ENCODE results near the gene HADH.
"Not testable (repeated sequence)": the region's sequence is repeated elsewhere in the genome, so short reads cannot be mapped to it uniquely, and the experiment has no call there.

Gene HADH

DNA sequence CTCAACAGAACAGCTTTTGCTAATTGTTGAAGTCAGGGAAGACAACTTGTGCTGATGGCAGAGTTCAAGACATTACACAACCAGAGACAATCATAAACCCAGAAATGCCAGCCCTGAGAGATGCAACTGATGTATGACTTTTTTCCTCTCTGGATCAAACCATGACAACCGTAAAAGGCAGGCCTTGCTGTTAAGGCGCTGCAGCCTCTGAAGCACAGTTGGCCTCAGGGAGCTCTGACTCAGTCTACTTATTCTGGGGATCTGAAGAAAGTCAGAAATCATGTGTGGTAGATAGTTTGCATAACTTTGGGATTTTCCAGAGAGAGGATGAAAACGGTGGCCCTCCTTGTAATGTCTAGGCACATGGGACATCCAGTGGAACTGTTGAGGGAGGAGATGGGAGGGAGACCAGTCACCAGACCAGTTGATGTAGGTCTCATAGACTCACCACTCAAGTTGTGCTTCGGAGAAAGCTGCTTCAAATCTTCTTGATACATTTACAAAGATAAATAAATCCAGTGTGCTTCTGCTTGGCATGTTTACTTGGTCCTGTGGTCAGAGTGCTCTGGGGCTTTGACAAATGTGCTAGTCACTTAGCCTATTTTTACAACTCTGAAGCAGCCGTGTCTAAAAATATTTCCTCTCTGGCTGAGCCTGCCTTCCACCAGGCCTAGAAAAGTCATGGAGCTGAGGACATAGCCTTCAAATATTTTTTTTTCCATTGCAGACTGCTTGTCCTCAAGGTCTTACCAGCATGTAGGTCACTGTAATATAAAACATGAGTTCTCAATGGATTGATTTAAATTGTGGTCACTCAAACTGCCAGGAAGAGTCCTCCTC, 7.5 kb downstream of the HADH start:
- no peak for DNase-seq

DNA sequence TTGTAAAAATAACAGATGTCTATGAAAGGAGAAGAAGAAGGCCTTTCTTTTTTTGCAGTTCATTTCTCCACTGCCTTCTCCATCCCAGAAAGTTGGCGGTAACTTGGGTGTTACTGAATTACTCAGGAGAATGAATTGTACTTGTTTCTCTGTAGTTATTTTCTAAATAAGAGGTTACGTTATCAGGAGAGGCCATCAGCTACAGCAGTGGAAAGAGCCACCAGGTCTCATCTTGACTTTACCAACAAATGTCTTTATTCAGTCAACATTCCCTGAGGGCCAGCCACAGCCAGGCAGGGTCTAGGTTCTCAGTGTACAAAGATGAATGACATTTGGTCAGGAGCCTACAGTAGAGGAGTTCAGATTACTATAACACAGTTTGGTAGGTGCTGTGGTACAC, 8.1 kb downstream of the HADH start:
- no peak for DNase-seq

DNA sequence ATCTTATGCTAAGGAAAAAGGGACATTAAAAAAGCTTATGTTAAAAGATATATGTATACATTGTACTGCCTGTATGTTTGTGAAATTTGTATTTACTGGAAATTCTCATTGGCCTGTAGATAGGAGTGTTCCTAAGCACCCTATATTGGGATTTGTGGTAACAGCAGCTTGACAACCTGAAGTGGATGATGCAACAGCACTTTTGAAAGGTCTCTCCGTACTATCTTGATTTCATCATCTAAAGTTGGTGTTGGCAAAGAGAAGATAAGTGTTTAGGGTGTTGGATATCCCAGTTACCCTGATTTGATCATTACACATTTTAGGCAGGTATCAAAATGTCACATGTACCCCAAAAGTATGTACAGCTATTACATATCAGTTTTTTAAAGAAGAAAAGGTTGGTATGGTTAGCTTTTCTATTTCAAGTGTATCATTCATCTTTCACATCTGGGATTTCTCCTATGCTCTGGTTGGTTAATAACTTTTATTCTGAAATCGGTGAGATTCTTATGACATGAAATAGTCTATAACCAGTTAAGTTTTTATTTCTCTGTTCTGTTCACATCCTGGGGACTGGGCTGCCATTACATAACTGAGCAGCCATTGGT, 10.3 kb downstream of the HADH start:
- DNase-seq: no peak

DNA sequence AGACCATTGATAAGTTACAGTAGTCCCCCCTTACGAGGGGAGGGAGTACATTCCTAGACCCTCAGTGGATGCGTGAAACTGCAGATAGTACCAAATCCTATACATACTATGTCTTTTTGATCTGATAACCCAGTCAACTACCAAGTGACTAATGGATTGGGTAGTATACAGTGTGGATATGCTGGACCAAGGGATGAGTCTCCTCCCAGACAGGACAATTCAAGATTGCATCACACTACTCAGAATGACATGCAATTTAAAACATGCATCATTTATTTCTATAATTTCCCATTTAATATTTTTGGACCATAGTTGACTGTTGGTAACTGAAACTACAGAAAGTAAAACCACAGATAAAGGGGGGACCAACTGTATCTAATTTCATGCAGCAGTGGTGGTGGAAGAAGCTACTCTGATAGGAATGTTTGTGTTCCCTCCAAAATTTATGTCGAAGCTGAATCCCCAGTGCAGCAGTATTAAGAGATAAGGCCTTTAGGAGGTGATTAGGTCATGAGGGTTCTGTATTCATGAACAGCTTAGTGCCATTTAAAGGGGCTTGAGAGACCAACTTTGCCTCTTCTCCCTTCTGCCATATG, 11.9 kb downstream of the HADH start:
- no peak for DNase-seq

DNA sequence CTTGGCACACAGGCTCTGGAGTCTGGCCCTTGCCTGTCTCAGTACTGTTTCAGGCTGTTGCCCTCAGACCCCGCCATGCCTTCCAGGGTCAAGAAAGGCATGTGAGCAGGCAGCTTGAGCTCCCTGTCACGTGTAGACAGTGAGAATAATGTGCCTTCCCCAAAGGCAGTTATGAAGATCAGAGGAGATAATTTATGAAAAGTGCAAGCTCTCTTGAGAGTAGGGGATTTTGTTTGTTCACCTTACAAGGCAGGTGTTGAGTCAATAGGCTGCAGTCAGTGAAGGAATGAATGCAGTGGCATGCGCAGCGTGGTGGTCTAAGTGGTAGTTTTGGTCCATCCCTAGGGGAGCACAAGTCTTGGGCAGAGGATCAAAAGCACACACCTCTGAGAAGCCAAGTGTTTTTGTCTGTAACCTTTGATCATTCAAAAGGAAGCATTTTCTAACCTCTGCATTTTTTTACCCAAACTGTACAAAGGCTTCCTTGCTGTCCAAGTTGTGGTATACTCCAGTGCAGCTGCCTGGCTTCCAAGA, 14.4 kb downstream of the HADH start:
- no peak for DNase-seq

DNA sequence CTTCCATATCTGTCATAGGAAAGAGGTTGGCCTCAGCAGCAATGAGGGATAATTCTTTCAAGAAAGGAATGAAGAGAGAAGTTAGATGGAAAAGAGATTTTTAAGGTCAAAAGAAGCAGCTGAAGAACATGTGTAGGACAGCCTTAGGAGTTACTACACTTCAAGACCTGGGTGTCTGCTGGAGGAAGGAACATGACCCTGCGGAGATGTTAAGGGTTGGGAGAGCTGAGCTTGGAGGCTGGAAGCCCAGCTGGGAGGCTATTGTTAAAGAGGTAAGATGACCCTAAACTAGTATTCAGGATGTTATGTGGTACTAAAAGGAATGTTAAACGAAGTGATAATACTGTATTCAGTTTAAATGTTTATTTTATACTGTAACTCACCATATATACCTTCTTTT, 15.0 kb downstream of the HADH start:
- DNase-seq: no peak

DNA sequence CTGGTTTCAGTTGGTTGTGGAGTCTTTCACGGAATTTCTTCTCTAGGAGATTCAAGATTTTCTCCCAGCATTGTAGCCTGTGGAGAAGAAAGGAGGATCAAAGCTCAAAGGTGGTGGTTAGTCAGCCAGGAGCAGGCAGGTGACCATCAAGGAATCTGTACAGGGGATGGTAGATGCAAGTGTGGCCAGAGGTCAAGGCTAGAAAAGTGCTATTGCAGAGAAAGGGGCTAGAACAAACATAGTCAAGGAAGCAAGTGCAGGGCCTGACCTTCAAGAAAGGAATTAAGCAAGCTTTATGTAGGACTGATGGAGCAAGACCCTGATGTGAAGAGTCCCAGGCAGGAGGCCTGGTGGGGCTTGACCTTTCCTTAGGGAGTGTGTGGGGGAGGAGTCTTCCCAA, 16.1 kb downstream of the HADH start:
- no peak for DNase-seq

DNA sequence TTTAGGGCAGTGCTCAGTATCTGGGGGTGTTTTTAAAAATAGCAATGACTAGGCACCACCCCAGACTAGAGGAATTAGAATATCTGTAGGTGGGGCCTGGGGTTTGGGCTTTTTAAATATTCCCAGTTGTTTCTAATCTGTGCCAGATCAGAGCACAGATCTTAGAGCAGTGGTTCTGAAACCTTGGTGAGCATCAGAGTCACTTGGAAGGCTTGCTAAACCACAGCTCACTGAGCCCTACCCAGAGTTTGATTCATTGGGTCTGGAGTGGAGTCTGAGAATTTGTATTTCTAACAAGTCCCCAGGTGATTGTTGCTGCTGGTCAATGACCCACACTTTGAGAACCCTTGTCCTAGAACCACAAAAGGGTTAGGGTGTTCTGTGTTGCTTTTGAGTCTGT, 16.7 kb downstream of the HADH start:
- no peak for DNase-seq

DNA sequence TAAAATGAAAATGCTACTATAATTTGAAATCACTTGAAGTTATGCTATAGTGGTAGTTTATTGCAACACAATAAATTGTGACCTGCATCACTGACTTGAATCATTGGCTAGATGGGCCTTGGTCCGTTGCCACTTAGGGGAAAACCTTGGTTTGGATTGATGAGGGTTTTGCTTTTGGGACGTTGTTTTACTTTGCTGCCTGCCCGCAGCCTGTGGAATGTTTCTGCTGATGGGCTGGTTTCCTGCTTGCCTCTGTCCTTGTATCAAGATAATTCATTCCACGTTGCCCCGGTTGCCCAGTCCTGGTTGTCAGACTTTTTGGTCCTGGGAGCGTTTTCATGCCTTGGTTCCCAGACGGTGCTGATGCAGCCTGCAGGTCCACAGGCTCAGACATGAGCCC, 18.3 kb downstream of the HADH start:
- DNase-seq: no peak

DNA sequence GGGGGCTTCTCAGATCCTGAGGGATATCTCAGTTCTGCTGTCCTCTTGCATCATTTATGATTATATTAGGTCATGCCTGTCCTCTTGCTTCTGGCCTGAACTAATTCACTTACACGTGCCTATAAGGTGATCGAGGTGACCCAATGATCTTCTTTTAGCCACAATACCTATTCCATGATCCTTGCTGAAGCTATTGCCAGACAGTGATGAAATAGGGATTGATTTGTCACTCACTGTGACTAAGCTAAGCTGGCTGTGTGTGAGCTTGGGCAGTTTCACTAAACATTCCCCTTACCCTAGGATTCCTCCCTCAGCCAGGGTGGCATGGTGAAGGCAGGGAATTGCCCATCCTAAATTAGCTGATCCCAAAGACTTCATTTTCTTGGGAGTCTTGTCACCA, 19.0 kb downstream of the HADH start:
- no peak for DNase-seq

DNA sequence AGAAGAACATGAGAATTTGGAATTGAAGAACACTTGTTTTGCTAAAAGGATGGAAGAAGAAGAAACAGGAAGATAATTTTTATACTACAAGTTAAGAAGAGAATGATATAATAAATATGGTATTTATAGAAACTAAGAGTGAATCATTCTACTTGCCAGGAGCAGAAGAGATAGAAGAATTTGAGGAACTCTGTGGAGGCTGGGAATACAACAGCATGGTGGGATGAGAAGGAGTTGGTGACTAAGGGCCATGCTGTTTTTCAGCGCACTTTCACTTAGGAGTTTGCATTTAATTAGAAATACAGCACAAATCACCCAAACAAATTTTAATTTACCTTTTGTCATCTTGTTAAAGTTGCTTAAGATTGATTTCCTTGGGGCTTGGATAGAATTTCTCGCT, 20.5 kb downstream of the HADH start:
- DNase-seq: no peak

DNA sequence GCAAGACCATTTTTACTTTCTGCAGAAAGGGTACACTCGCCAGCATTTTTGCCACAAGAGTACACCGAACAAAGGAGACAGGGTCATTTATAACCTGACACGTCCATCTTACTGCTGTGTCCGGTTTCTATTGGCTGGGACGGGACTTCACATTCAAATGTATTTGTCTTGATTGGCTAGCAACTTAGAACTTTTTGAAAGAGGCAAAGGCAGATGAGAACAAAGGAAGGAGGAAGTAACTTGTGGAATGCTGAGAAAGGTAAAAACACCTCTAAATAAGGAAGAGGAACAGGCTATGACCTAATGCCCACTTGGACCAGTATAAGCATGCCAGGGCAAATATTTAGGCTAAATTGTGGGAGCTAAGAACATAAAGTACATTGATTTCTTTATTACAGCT, 22.7 kb downstream of the HADH start:
- DNase-seq: not testable (repeated sequence)

DNA sequence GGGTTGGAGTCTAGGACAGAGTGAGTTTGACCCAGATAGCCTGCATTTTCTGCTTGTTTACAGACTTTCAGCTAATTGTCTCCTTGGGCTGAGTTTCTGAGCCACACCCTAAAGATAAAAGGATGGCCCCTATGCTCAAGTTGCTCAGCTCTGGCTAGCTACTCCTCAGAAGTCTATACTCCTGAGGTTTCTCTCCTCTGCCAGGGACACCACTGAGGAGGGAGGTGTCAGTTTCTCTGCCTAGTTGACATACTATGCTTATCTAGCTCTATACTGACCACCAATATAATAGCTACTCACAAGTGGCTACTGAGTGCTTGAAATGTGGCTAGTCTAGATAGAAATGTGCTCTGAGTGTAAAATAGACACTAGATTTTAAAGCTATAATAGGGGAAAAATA, 23.6 kb downstream of the HADH start:
- DNase-seq: no peak

DNA sequence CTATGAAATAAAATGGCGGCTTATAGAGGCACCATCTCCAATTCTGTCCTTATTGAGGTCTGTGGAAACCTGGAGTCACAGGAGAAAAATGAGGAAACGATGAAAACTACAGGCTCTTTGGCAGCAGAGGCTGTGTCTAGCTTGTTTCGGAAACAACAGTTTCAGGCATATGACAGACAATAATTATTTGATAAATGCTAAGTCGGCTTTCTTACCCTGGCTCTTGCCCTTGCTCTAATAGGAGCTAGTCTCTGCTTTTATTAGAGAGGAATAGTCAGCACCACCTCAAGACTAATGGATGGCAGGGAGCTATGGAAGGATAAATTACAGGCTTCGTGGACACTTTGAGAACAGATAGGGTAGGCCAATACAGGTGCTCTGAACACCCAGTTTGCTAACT, 24.3 kb downstream of the HADH start:
- DNase-seq: no peak

DNA sequence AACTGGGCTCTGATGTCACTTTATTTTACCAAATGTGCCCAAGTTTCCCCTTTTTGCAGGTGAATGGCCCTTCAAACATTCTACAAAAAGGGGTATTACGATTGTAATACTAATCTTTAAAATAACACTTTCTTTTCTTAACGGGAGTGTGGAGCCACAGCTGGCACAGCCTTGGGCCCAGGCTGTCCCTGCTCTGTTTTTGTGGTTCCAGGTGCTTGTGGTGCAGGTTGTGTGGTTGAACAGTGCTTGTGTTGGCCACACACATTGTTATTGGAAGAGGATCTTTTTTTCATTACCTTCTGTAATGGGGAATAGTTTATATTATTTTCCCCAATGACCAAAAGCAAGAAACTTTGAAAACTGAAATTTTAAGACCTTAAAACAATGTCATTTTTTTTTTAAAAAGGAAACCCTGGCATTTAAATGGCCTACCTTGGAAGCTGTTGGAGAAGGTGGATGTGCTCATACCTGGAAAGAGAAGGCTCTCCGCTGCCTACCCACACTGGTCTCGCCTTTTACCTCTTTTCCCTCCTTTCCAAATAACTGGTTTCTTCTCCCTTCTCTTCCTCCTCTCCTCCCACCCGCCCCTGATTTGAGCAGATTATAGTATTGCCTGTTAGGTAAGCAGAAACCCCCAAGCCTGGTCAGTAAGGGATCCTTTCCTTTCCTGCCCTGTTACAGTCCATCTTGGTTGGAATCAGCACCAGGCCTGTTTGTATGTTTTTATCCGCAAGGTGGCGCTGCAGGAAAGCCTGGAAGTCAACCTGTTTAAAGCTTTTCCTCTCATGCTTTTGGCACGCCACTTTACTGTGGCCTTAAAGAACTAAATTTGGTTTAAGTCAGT, 28.6 kb downstream of the HADH start:
- DNase-seq: peak; percentile 45 to 65

DNA sequence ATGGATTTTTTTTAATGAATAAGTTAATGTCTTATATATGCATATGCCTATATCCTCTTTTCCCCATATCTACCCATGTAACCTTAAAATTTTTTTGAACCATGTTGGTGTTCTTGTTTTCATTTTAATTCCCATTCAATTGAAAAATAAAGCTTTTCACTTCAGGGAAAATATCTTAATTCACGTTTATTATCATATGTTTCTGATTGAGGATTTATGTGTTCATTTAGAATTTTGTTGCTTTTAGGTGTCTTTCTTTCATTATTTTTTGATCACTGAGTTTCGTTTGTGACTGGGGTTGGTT, 29.1 kb downstream of the HADH start:
- DNase-seq: no peak

DNA sequence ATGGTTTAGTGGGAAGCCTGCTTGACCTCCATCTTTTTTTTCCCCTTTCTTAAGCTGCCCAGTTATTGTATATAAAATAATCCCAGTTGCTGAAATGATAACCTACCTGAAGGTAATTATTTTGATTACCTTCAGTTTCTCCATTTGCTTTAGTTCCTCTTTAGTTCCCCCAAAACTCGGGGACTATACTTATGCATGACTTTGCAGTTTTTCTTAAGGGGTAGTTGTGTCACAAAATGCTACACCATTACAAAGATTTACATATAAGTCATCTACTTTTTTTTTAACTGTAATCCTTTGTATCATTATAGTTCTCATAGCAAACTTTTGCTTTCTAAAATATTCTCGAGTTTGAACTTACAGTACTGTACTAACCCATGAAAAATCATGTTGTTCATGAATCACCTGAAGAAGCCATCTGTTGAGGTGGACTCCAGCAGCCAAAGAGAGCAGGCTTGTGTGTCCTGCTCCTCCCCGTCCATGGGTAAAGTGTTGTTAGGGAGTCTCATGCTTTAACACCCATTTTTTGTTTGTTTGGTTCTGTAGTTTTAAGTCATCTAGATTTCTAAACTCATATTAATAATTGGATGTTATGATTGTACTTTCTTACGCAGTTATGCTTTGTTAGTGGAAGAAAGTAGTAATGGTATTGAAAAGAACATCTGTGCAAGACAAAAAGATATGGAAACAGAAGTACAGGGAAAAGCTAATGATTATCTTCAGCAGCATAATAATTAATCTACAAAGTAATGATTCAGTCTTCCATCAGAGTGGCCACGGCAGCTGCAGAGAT, 34.6 kb downstream of the HADH start:
- DNase-seq: no peak

DNA sequence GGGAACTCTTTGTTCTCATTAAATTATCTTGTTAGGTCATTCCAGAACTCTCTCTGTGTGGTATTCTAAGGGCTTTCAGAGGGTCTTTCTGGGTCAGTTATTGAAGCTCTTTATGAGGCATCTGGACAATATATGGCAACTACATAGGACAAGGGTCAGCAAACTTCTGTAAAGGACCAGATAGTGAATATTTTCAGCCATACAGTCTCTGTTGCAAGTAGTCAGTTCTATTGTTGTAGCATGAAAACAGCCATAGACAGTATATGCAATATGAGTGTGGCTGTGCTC, 35.1 kb downstream of the HADH start:
- no peak for DNase-seq

DNA sequence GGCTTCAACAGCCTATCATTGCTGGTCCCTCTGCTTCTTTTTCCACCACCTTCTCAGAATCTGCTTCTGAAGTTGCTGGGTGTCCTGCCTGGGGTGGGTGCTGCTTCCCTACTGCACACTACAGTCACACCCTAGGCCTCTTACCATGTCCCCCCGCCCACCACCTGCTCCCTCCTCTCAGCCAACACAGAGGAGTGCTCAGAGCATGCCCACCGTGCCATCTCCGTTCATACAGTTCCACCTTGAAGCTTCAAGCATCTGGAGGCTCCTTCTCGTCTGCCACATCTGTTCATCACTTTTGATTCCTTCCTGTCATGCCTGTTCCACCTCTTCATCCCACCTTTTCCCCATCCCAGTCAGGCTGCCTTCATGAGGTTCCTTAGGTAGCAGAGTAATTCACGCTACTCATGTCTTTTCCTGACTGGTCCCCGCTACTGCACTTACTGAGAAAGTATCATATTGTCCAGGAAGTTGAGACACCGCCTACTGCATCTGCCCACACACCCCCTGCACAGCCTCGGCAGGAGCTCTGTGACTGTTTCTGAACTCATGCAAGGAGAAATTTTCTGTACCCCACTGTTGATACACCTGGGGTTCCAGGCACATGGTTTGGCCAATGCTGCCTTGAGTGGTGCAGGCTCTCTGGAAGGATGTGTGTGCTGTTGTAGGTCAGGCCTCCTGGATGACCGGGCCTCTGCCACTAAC, 39.5 kb downstream of the HADH start:
- DNase-seq: no peak

DNA sequence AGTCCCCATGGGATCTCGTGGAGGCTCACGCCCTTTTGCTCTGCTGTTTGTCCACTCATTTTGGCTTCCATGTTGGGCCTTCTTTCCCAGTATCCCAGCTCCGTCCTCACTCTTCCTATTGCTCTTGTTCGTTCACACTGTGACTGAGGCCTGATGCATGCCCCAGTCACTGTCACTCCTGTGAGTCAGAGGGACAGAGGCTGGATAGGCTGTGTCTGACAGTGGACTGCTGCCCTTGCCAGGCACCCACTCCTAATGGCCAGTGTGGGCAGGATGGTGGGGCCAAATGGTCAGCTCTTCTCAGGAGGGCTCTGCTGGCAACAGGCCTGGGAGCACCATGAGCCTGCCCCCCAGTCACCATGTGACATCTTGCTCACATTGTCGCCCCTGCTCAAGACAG, 40.0 kb downstream of the HADH start:
- no peak for DNase-seq

DNA sequence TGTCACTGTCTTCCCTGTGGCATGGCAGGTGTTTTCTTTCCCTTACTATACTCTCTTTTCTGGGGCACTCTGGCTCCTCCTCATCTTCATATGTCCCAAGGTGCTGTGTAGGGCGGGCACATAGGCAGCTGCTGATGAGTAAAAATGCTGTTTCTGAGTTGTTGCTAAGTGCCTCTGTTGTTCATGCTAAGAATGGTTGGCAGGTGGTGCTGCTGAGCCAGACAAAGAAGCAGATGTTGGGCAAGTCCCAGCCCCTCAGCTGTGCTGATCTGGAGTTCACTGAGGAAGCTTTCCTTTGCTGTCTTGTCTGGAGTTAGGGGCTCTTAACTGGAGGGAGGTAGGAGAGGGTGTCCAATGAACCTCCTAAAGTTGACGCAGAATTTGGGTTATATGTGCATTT, 40.6 kb downstream of the HADH start:
- peak; percentile 4 to 20 for DNase-seq

DNA sequence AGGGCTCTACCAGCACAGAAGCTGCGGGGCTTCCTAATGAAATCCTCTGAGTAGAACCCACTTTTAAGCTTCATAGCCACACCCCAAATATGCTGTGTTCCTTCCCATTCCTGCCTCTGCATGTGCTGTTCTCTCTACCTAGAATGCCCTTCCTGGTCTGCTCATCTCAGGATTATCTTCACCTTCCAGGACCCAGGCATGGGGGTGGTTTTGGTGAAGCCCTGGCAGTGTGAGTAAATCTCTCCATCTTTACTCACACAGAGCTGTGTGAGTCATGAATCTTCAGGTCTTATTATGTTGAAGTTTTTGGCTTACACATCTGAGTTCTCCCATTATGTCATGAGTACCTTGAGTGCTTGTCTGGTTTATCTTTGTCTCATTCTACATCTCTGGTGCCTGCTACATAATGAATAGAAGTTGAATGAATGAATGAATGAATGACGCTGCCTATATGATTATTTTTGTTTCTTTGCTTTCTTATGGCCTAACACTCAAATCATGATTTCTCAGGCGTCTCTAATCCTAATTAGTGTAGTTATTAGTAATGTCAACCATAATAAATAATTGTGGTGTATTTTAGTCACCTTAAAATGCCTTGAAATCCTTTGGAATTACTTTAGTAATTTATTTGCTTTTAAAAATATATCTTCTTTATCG, 41.9 kb downstream of the HADH start:
- DNase-seq: no peak

Data from NCI-H1930 (cell line).